Left forelimb (tissue), 1 donor: ENCODE results near the gene SCFD2.
"Not testable (repeated sequence)": the region's sequence is repeated elsewhere in the genome, so short reads cannot be mapped to it uniquely, and the experiment has no call there.

Experiments used
- DNase-seq: peaks from one replicate; pipeline ENCODE4 v3.0.0-alpha.2; 2018; ENCODE audit warnings: low spot score

SCFD2 gene

DNA sequence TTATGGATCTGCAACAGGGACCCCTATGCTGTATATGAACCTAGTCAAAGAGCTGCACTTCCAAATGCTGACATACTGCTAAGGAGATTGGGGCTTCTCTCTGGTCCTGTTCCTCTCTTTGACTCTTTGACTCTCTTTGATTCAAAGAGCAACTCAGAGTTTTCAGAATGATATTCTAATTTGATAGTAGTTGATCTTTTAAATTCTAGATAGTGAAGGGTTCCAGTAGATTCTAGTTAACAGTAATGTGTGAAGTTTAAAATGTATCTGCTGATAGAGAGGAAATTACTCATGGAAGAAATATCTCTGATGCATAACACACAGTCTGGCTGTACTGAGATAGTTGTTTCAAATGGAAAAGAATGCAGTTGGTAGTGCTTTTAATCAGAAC is 264.7 kb downstream of the SCFD2 start:
- DNase-seq: no peak

- no peak for DNase-seq
These were observed 265.2 kb downstream of the SCFD2 start for GRCh38 chr4:53100501-53101190.

DNA sequence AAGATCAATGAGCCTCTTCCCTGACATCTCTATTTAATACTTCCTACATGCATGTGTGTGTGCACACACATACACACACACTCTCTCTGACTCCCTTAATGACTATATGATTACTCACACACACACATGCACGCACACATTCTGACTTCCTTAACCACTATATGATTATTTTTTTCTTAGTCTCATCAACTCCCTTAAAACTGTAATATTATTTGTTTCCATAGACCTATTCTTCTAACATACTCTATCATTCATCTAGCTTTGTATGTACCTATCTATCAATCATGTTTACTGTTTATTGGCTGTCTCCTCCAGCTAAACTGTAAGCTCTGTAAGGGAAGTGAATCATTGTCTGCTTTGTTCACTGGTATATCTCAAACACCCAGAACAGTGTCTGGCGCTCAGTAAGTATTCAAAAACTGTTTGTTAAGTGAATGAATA is 267.2 kb downstream of the SCFD2 start:
- no peak for DNase-seq

DNA sequence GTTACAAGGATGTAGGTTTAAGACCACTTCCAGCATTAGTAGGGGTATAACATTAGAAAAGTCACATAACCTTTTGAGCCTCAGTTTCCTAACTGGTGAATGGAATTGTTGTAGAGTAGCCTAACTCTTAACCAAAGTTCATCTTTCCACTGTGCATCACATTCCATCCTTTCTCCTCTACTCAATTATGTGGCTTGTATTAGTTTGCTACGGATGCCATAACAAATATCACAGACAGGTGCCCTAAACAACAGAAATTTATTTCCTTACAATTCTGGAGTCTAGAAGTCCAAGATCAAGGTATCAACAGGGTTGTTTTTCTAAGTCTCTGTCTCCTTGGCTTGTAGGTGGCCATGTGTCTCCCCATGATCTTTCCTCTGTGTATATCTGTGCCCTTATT is 271.8 kb downstream of the SCFD2 start:
- no peak for DNase-seq

DNA sequence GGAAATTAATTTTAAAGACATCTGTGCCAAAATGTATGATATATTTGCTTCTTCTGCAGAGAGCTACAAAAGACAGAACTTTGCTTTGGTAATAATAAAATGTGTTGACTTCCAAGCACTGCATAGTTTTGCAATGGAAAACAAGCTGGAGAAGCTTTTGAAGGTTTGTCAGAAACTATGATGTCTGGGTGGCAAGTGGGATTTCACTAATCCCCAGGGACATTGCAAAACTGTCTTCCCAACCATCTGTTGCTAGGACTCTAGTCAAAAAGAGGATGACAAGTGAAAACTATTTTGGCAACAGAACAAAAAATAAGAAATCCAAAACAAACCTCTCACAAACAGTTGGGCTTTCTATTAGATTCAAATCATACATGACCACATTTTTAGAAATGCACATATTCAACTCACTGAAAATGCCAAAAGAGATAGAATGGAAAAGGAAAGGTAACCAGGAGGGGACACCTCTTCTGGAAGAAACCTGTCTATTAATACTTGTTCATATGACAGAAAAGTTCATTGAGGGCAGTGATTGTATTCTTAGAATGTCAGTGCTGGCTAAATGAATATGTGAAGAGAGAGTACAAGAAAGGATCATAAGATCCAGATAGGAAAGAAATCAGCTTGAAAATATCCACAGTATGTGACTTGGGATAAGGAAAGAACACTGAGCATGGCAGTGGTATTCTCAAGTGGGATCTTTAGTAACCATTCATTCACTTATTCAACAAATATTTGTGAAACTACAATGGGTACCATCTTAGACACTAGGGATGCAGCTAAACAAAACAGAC is 275.7 kb downstream of the SCFD2 start:
- no peak for DNase-seq

DNA sequence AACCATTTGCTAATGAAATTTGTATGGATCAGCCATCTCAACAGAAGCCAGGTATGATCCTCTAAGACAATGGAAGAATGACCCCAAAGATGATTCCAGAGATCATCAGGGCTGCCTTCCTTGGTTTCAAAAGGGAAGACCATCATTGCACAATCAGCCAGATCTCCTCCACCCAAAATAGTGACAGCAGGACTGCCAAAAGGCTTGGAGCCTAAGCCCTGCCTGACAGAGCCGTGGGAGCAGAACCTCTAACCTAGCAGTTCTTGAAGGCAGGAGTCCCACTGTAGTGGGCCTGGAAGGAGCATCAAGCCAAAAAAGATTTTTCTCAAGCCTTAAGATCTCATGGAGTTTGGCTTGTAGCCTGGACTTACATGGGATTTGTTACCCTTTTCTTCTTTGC is 277.7 kb downstream of the SCFD2 start:
- no peak for DNase-seq

GRCh38 chr4:53076374-53076958 is 289.4 kb downstream of the SCFD2 start:
- DNase-seq: no peak

- no peak for DNase-seq
These were observed 290.6 kb downstream of the SCFD2 start for GRCh38 chr4:53075162-53075785.

- DNase-seq: no peak
These were observed 297.0 kb downstream of the SCFD2 start for GRCh38 chr4:53068755-53069330.

- no peak for DNase-seq
These were observed 298.6 kb downstream of the SCFD2 start for GRCh38 chr4:53067125-53067802.

GRCh38 chr4:53066155-53066554 is 299.7 kb downstream of the SCFD2 start:
- no peak for DNase-seq

- no peak for DNase-seq
These were observed 301.3 kb downstream of the SCFD2 start for GRCh38 chr4:53064609-53065008.

- no peak for DNase-seq
These were observed 304.6 kb downstream of the SCFD2 start for GRCh38 chr4:53061091-53061850.

DNA sequence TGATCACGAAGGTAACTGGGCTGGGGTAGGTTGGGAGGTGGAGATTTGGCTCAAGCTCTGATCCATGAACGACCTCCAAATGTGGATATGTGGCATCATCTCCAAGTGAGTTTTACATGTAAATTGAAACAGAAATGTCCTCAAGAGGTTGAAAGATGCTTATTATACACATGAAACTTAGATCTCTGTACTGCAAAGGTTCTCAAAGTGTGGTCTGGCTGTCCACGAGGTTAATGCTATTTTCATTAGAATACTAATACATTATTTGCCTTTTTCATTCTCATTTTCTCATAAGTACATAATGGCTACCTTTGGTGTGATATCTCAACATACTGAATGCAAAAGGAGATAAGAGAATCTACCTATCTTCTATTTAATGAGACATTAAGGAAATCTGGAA is 305.6 kb downstream of the SCFD2 start:
- DNase-seq: no peak

GRCh38 chr4:53059871-53060270 is 306.0 kb downstream of the SCFD2 start:
- DNase-seq: no peak

DNA sequence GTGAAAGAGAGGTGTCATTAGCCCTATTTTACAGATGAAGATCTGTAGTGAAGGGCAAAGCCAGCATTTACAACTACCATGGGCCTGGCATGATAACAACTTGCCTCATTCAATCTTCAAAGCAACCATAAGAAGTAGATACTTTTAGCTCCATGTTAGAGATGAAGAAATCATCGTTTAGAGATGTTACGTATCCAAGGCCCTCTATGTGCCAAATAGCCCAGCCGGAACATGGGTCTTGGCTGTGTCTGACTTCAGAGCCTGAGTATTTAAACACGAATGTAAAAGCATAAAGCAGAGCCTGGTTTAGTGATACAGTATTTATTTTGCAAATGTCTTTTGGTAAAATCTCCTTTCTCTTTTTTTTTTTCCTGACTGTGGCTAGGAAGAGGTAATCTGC is 306.6 kb downstream of the SCFD2 start:
- DNase-seq: no peak

GRCh38 chr4:53057679-53058078 is 308.2 kb downstream of the SCFD2 start:
- DNase-seq: no peak

DNA sequence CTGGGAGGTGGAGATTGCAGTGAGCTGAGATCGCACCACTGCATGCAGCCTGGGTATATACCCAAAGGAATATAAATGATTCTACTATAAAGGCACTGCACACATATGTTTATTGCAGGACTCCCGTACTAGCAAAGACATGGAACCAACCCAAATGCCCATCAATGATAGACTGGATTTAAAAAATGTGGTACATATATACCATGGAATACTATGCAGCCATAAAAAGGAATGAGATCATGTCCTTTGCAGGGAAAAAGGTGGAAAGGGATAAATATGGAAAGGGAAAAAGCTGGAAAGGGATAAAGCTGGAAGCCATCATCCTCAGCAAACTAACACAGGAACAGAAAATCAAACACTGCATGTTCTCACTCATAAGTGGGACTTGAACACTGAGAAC is 308.8 kb downstream of the SCFD2 start:
- not testable (repeated sequence) for DNase-seq

GRCh38 chr4:53055716-53056403 is 310.0 kb downstream of the SCFD2 start:
- DNase-seq: no peak

DNA sequence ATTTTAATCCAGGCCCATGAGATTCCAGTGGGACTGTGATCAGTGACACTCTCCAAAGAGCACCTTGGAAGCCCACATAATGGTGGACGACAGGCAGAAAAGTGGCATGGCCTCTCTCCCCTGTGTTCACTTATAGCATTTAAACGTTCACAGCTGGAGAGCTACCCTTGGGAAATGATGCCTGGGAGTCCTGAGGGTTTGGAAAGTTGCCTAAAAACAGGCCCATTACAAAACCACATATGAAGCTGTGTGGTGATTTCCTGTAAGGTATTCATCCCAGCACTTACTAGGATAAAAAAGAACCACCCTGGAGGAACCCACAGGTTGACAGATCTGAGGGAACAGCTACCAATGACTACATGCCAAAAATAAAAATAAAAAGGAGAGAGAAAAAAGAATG is 310.6 kb downstream of the SCFD2 start:
- no peak for DNase-seq
